Fibroblast of skin of back (primary cell): ENCODE results near the gene HMOX2. TPM values are rescaled to one million over a fixed set of nuclear protein-coding genes. Genes with fewer than 3 reads are reported as not detected.

Source experiments
- DNase-seq: peaks from one replicate; pipeline ENCODE4 v3.0.0-alpha.2; 2013
- polyA plus RNA-seq, 2 experiments: library from polyadenylated mRNA; unstranded; fragments of 120-200 nt; gene quantifications; one replicate each; pipeline ENCODE4 v1.2.1, GENCODE V29; 2013; ENCODE audit not compliant: insufficient read length in 2 of 2

HMOX2 gene
- 68.6 TPM for polyA plus RNA-seq (2013, experiment 1 of 2; ENCODE audit: insufficient read length)
- 50.1 TPM for polyA plus RNA-seq (2013, experiment 2 of 2; ENCODE audit: insufficient read length)

- DNase-seq: peak; percentile 90
These were observed at the start of gene HMOX2 for GRCh38 chr16:4475880-4476788. Gene HMOX2, plus strand, starts transcription at chr16:4476398. Its CDS starts 29,127 bp downstream, at chr16:4505525.

- no peak for DNase-seq
These were observed 49.4 kb upstream of the HMOX2 start for GRCh38 chr16:4426722-4427372.

DNA sequence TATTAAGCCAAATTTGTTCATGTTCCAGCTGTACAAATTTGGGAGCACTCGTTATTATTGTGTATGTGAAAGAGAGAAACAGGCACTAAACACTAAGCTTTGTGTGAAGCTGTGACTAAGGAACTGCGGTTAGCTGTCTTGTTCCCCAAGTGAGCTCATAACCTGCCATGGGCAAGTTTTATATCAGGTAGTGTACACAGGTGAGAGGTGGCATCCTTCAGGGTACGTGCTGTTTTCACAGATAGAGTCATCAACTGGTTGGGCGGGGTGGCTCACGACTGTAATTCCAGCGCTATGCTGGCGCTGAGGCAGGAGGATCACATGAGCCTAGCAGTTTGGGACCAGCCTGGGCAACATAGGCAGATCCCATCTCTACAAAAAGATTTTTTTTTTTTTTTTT, 47.7 kb upstream of the HMOX2 start:
- DNase-seq: no peak

GRCh38 chr16:4431023-4431422, 45.2 kb upstream of the HMOX2 start:
- no peak for DNase-seq

- DNase-seq: no peak
These were observed 43.0 kb upstream of the HMOX2 start for GRCh38 chr16:4433228-4433627.

GRCh38 chr16:4433914-4434787, 42.0 kb upstream of the HMOX2 start:
- no peak for DNase-seq

DNA sequence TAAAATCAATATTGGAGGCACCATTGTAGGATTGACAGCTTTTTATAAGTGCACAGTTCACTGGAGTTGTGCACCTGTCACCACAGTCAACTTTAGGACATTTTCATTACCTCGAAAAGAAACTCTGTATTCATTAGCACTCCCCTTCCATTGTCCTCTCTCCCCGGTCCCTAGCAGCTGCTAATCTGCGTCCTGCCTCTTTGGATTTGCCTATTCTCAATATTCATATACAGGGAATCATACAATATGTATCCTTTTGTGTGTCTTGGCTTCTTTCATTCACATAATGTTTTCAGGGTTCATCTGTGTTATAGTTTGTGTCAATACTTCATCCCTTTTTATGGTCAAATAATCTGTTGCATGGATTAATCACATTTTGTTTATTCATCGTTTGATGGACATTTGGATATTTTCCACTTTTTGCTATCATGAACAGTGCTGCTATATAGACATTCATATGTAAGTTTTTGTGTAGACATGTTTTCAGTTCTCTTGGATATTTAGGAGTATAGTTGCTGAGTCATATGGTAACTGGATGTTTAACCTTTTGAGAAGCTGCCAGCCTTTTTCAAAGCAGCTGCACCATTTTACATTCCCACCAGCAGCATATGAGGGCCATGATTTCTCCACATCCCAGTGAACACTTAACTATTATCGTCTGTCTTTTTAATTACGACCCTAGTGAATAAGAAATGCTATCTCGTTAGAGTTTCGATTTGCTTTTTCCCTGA, 40.7 kb upstream of the HMOX2 start:
- DNase-seq: no peak

DNA sequence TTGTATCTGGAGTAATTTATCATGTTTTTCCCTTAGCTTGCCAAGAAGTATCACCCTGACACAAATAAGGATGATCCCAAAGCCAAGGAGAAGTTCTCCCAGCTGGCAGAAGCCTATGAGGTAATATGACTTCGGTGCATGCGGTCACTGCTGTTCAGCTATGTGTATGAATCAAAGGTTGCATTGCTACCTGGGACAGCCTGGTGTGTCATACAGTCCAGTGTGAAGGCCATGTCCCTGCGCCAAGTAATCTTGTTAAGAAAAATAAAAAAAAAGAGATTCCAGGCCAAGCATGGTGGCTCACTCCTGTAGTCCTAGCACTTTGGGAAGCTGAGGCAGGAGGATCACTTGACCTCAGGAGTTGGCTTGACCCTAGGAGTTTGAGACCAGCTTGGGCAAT, 38.8 kb upstream of the HMOX2 start:
- no peak for DNase-seq

DNA sequence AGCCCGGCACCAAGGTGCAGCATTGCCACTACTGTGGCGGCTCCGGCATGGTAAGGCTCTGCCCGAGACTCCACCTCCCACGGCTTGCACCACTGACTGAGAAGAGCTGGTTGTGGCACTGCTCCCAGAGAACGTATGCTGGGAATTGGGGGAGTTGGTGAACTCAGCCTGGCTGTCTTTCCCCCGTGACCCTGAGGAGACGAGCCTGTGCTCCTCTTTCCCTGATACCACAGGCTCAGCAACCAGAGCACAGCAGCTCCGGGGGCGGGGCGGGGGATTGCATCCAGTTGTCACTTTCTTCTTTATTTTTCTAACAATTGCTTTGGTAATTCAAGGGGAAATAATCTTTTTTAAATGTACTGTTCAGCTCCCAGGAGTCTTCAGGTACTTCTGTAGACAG, 33.8 kb upstream of the HMOX2 start:
- DNase-seq: no peak

- DNase-seq: no peak
These were observed 32.9 kb upstream of the HMOX2 start for GRCh38 chr16:4443271-4443670.

DNA sequence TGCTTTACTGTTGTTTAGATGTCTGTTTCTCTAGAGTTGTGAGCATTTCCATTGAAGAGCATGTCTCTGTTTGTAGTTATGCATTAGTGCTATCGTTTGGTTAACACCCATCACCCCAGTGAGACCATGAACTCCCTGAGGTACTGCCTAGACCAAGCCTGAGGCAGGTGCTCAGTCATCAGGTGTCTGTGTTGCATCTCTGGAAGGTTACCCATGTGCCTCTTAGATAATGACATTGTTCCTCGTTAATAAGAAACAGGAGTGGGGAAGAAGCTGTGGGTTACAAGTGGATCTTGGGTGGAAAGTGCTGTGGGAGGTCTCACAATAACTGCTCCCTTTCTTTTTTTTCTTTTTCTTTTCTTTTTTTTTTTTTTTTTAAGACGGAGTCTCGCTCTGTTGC, 32.2 kb upstream of the HMOX2 start:
- no peak for DNase-seq

GRCh38 chr16:4450430-4450829, 25.8 kb upstream of the HMOX2 start:
- no peak for DNase-seq

- DNase-seq: no peak
These were observed 25.2 kb upstream of the HMOX2 start for GRCh38 chr16:4450931-4451519.

DNA sequence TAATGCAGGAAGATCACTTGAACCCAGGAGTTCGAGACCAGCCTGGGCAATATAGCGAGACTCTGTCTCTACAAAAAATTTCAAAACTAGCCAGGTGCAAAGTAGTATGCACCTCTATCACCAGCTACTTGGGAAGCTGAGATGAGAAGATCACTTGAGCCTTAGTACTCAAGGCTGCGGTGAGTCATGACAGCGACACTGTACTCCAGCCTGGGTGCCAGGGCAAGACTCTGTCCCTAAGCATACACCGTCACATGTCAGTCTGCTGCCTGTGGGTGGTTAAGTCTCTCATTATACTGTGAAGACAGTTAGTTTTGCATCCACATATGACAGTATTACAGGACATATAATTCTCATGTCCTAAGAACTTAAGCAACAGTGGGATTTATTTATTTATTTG, 23.5 kb upstream of the HMOX2 start:
- no peak for DNase-seq

DNA sequence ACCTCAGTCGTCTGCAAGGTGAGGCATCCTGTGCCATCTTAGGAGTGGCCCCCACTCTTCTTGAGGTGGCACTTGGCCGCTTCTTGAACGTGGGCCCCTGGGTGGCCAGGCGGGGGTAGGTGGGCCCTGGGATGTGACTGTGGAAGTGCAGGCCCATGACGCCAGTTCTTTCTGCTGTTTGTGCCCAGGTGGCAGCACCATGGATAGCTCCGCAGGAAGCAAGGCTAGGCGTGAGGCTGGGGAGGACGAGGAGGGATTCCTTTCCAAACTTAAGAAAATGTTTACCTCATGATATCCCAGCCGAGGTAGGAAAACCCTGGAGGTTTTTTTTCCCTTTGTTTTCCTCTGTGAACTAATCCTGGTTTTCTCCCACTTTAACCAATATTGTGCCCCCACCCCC, 21.6 kb upstream of the HMOX2 start:
- DNase-seq: no peak

GRCh38 chr16:4455081-4455480, 21.1 kb upstream of the HMOX2 start:
- DNase-seq: no peak

GRCh38 chr16:4455951-4456350, 20.2 kb upstream of the HMOX2 start:
- DNase-seq: no peak

GRCh38 chr16:4460936-4461249, 15.3 kb upstream of the HMOX2 start:
- DNase-seq: no peak

GRCh38 chr16:4461250-4462085, 14.7 kb upstream of the HMOX2 start:
- DNase-seq: no peak

DNA sequence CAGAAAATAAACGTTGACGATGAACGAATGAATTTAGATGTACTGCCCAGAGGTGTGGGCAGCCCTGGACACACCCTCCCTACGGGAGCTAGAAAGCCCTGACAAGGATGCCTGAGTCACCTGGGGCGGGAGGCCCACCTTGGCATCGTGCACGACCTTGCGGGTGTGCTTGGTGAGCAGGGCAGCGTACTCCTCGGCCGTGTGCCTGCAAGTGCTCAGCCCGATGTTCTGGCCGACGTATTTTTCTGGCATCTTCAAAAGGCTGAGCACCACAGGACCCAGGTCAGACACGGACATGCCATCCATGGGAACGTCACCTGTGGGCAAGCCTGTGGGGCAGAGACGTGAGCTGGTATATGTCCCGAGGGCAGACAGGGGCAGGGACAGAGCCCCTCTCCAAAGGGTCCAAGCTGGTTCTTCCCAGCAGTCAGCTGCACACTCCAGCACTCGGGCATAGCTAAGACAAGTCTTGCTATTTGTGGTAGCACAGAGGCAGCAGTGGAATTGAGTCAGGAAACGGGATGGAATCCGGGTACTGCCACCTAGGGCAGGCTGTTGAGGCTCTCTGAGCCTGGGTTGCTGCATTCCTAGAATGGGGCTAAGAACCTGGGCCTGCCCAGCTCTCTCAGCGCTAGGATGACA, 12.6 kb upstream of the HMOX2 start:
- DNase-seq: no peak
